ENCODE measurements around the gene UBR3.

Gene UBR3

GRCh38 chr2:169828141-169828811 lies 1.0 kb downstream of the UBR3 start (continued):
- TF ChIP-seq TCF7L2 (IDR thresholded peaks at IDR 0.05; ENCODE audit: borderline replicate concordance, low read depth, low read length), result no peak
- TF ChIP-seq ZNF10 (tag by site-specific recombination; IDR thresholded peaks at IDR 0.05), result no peak
- TF ChIP-seq ZNF112 (tag by site-specific recombination; IDR thresholded peaks at IDR 0.05), result no peak

GRCh38 chr2:169834401-169834800 lies 7.1 kb downstream of the UBR3 start:
- ChIA-PET POLR2A (no interaction called here), CTCF (interaction anchor here (1.0 kb wide), 1 partner anchor 9 kb away, joined by 5 read pairs; the partner anchor contains the start of gene METTL5)
- Histone ChIP-seq H3K36me3 (ENCODE audit: control insufficient read depth in 2 of 2, insufficient read depth in 1 of 2, low read length in 2 of 2) (peaks cover 0 to 10% of the 10 kb centered on the region in 2 experiments), H3K9me3 (ENCODE audit: control insufficient read depth, insufficient read depth, low read depth, low read length) (no peaks in the 10 kb centered on the region), H3K4me1 (ENCODE audit: control insufficient read depth, insufficient read depth, low read length) (no peaks in the 10 kb centered on the region), H3K4me3 (ENCODE audit: low read depth, low read length) (no peak overlapping the region), H3K27ac (ENCODE audit: extremely low read depth, low read depth, low read length) (no peak overlapping the region)
- TF ChIP-seq ZNF112 (tag by site-specific recombination; IDR thresholded peaks at IDR 0.05), result no peak
- TF ChIP-seq ZNF24 (tag by site-specific recombination; IDR thresholded peaks at IDR 0.05), result no peak
- TF ChIP-seq, protein P1, sequence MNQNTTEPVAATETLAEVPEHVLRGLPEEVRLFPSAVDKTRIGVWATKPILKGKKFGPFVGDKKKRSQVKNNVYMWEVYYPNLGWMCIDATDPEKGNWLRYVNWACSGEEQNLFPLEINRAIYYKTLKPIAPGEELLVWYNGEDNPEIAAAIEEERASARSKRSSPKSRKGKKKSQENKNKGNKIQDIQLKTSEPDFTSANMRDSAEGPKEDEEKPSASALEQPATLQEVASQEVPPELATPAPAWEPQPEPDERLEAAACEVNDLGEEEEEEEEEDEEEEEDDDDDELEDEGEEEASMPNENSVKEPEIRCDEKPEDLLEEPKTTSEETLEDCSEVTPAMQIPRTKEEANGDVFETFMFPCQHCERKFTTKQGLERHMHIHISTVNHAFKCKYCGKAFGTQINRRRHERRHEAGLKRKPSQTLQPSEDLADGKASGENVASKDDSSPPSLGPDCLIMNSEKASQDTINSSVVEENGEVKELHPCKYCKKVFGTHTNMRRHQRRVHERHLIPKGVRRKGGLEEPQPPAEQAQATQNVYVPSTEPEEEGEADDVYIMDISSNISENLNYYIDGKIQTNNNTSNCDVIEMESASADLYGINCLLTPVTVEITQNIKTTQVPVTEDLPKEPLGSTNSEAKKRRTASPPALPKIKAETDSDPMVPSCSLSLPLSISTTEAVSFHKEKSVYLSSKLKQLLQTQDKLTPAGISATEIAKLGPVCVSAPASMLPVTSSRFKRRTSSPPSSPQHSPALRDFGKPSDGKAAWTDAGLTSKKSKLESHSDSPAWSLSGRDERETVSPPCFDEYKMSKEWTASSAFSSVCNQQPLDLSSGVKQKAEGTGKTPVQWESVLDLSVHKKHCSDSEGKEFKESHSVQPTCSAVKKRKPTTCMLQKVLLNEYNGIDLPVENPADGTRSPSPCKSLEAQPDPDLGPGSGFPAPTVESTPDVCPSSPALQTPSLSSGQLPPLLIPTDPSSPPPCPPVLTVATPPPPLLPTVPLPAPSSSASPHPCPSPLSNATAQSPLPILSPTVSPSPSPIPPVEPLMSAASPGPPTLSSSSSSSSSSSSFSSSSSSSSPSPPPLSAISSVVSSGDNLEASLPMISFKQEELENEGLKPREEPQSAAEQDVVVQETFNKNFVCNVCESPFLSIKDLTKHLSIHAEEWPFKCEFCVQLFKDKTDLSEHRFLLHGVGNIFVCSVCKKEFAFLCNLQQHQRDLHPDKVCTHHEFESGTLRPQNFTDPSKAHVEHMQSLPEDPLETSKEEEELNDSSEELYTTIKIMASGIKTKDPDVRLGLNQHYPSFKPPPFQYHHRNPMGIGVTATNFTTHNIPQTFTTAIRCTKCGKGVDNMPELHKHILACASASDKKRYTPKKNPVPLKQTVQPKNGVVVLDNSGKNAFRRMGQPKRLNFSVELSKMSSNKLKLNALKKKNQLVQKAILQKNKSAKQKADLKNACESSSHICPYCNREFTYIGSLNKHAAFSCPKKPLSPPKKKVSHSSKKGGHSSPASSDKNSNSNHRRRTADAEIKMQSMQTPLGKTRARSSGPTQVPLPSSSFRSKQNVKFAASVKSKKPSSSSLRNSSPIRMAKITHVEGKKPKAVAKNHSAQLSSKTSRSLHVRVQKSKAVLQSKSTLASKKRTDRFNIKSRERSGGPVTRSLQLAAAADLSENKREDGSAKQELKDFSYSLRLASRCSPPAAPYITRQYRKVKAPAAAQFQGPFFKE (tag by site-specific recombination; IDR thresholded peaks at IDR 0.05; ENCODE audit: borderline replicate concordance), result no peak
- TF ChIP-seq, protein P2, sequence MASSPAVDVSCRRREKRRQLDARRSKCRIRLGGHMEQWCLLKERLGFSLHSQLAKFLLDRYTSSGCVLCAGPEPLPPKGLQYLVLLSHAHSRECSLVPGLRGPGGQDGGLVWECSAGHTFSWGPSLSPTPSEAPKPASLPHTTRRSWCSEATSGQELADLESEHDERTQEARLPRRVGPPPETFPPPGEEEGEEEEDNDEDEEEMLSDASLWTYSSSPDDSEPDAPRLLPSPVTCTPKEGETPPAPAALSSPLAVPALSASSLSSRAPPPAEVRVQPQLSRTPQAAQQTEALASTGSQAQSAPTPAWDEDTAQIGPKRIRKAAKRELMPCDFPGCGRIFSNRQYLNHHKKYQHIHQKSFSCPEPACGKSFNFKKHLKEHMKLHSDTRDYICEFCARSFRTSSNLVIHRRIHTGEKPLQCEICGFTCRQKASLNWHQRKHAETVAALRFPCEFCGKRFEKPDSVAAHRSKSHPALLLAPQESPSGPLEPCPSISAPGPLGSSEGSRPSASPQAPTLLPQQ (tag by site-specific recombination; IDR thresholded peaks at IDR 0.05), result no peak
- TF ChIP-seq ZNF391 (tag by site-specific recombination; IDR thresholded peaks at IDR 0.05; ENCODE audit: borderline replicate concordance, low read depth), result no peak
- no peak for TF ChIP-seq PRDM1 (tag by site-specific recombination; IDR thresholded peaks at IDR 0.05)
- no peak for TF ChIP-seq ZNF488 (tag by site-specific recombination; IDR thresholded peaks at IDR 0.05)
- TF ChIP-seq SP2 (tag by site-specific recombination; IDR thresholded peaks at IDR 0.05), result no peak
- no peak for TF ChIP-seq ATF2 (tag by site-specific recombination; IDR thresholded peaks at IDR 0.05; ENCODE audit: low read depth)
- no peak for TF ChIP-seq GLIS2 (tag by site-specific recombination; IDR thresholded peaks at IDR 0.05)
- no peak for TF ChIP-seq ZNF394 (tag by site-specific recombination; IDR thresholded peaks at IDR 0.05; ENCODE audit: borderline replicate concordance)
- TF ChIP-seq ZBTB26 (tag by site-specific recombination; optimal IDR thresholded peaks at IDR 0.05), result no peak
- TF ChIP-seq ZNF274 (IDR thresholded peaks at IDR 0.05; ENCODE audit: low read length), result no peak
- TF ChIP-seq ZNF274 (tag by site-specific recombination; IDR thresholded peaks at IDR 0.05; ENCODE audit: borderline replicate concordance), result no peak
